Neural cell (in vitro differentiated cells): Measurements from ENCODE around the gene ERMN. TPM values are rescaled to one million over a fixed set of nuclear protein-coding genes. Genes with fewer than 3 reads are reported as not detected.

Source experiments
- H2AFZ ChIP-seq: fragments of 200-600, 300-800 bp; sonication (generic), shearing (Covaris generic); 2 replicates; pipeline ENCODE4 v1.6.0; 2014; ENCODE audit warnings: low read depth, mild to moderate bottlenecking, antibody characterized with exemption, low read length, moderate library complexity
- H3F3A ChIP-seq: fragments of 200-600 bp; shearing (Covaris generic); 2 replicates; pipeline ENCODE4 v1.6.1; 2016; ENCODE audit warnings: mild to moderate bottlenecking, moderate library complexity, mixed read lengths, antibody characterized with exemption, low read length; ENCODE audit not compliant: insufficient read depth, poor library complexity, severe bottlenecking
- H3K27ac ChIP-seq: fragments of 200-600, 300-800 bp; sonication (generic), shearing (Covaris generic); 2 replicates; pipeline ENCODE4 v1.5.1; 2014; ENCODE audit warnings: mild to moderate bottlenecking, low read length, moderate library complexity
- H3K27me3 ChIP-seq: fragments of 300-800, 200-600 bp; sonication (generic), shearing (Covaris generic); 2 replicates; pipeline ENCODE4 v1.6.0; 2014; ENCODE audit warnings: mild to moderate bottlenecking, low read depth, low read length, moderate library complexity; ENCODE audit not compliant: insufficient read depth
- H3K36me3 ChIP-seq: fragments of 300-800, 200-600 bp; sonication (generic), shearing (Covaris generic); 2 replicates; pipeline ENCODE4 v1.5.1; 2014; ENCODE audit warnings: mild to moderate bottlenecking, antibody characterized with exemption, low read length, moderate library complexity; ENCODE audit not compliant: insufficient read depth
- H3K4me2 ChIP-seq: fragments of 300-800, 200-600 bp; sonication (generic), shearing (Covaris generic); 2 replicates; pipeline ENCODE4 v1.6.0; 2014; ENCODE audit warnings: mild to moderate bottlenecking, low read length
- H3K4me3 ChIP-seq: fragments of 300-800, 200-600 bp; sonication (generic), shearing (Covaris generic); 2 replicates; pipeline ENCODE4 v1.5.1; 2014; ENCODE audit warnings: mild to moderate bottlenecking, low read length, moderate library complexity
- H3K79me2 ChIP-seq: fragments of 200-600 bp; shearing (Covaris generic); replicated peaks from 2 replicates; pipeline ENCODE4 v1.6.0; 2014; ENCODE audit warnings: mild to moderate bottlenecking, low read length, moderate library complexity; ENCODE audit not compliant: insufficient read depth
- H3K9ac ChIP-seq: fragments of 300-800, 200-600 bp; sonication (generic), shearing (Covaris generic); 2 replicates; pipeline ENCODE4 v1.6.1; 2016; ENCODE audit warnings: mild to moderate bottlenecking, low read length, mixed read lengths
- H3K9me2 ChIP-seq: fragments of 200-600 bp; shearing (Covaris generic); 2 replicates; pipeline ENCODE4 v1.6.1; 2016; ENCODE audit warnings: mild to moderate bottlenecking, low read length, mixed read lengths; ENCODE audit not compliant: insufficient read depth
- H3K9me3 ChIP-seq: fragments of 200-600, 300-800 bp; sonication (generic), shearing (Covaris generic); 2 replicates; pipeline ENCODE4 v1.6.1; 2016; ENCODE audit warnings: mild to moderate bottlenecking, mixed run types, low read length, moderate library complexity, mixed read lengths
- H4K20me1 ChIP-seq: fragments of 200-600 bp; shearing (Covaris generic); 2 replicates; pipeline ENCODE4 v1.6.1; 2016; ENCODE audit warnings: mild to moderate bottlenecking, mixed run types; ENCODE audit not compliant: insufficient read depth
- EP300 ChIP-seq: fragments of 450-650 bp; conservative IDR thresholded peaks from 2 replicates; pipeline ENCODE4 v1.6.1; 2014; ENCODE audit warnings: antibody characterized with exemption, mild to moderate bottlenecking, moderate library complexity; ENCODE audit not compliant: poor library complexity, severe bottlenecking
- EZH2 ChIP-seq: fragments of 200-600, 300-800 bp; shearing (Covaris generic), sonication (generic); IDR thresholded peaks from 2 replicates; pipeline ENCODE4 v1.6.1; 2014; ENCODE audit warnings: antibody characterized with exemption, low read length, borderline replicate concordance, mild to moderate bottlenecking; ENCODE audit not compliant: insufficient read depth, poor library complexity, severe bottlenecking
- MXI1 ChIP-seq: fragments of 450-650 bp; conservative IDR thresholded peaks from 2 replicates; pipeline ENCODE4 v1.6.1; 2014; ENCODE audit warnings: antibody characterized with exemption, mild to moderate bottlenecking; ENCODE audit not compliant: poor library complexity, severe bottlenecking
- POLR2AphosphoS5 ChIP-seq: IDR thresholded peaks from 2 replicates; pipeline ENCODE4 v1.6.1; 2012
- RAD21 ChIP-seq: fragments of 450-650 bp; conservative IDR thresholded peaks from 2 replicates; pipeline ENCODE4 v1.6.1; 2014; ENCODE audit warnings: antibody characterized with exemption, mild to moderate bottlenecking, moderate library complexity
- SMC3 ChIP-seq: fragments of 450-650 bp; conservative IDR thresholded peaks from 2 replicates; pipeline ENCODE4 v1.6.1; 2014; ENCODE audit warnings: antibody characterized with exemption, mild to moderate bottlenecking, moderate library complexity; ENCODE audit not compliant: poor library complexity
- TAF1 ChIP-seq: IDR thresholded peaks from 2 replicates; pipeline ENCODE4 v1.6.1; 2012; ENCODE audit warnings: low read depth
- polyA plus RNA-seq: library from polyadenylated mRNA; depleted of rRNA; stranded (reverse); fragments of >200 nt; gene quantifications from 2 replicates; pipeline ENCODE4 v1.2.3, GENCODE V29; 2014
- TF ChIP-seq, protein P1 (sequence below): IDR thresholded peaks from 2 replicates; pipeline ENCODE4 v1.6.1; 2012; ENCODE audit warnings: borderline replicate concordance
- TF ChIP-seq, protein P2 (sequence below): fragments of 450-650 bp; IDR thresholded peaks from 2 replicates; pipeline ENCODE4 v1.5.1; 2014; ENCODE audit warnings: antibody characterized with exemption, mild to moderate bottlenecking, moderate library complexity; ENCODE audit not compliant: poor library complexity, severe bottlenecking

Gene ERMN
- polyA plus RNA-seq, 1 donor from 2014 or later: not detected

DNA sequence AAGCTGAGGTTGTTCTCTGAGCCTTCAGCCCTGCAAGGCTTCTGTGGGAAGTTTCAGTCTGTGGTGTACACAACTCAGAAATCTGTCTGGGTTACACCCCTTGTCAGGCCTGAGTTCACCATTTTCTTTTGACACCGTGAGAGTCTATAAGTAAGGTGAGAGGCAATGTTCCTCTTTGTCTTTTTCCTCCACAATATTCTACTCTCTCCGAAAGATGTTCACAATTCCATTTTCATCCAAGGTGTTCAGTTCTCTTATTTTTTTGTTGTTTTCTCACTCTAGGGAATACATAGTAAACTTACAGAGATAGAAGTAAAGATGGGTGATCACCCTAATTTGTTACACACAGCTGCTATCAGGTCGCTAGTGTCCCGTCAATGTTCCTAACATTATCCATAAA is 3.2 kb downstream of the ERMN start:
- Histone ChIP-seq H3F3A (no peaks in the 10 kb centered on the region), H3K9ac (no peak overlapping the region), H2AFZ (no peak overlapping the region), H4K20me1 (no peaks in the 10 kb centered on the region), H3K36me3 (no peaks in the 10 kb centered on the region), H3K4me2 (no peak overlapping the region), H3K9me2 (no peaks in the 10 kb centered on the region), H3K9me3 (no peaks in the 10 kb centered on the region), H3K79me2 (no peaks in the 10 kb centered on the region), H3K27ac (no peak overlapping the region), H3K27me3 (no peaks in the 10 kb centered on the region), H3K4me3 (no peak overlapping the region)
- TF ChIP-seq, protein P1, sequence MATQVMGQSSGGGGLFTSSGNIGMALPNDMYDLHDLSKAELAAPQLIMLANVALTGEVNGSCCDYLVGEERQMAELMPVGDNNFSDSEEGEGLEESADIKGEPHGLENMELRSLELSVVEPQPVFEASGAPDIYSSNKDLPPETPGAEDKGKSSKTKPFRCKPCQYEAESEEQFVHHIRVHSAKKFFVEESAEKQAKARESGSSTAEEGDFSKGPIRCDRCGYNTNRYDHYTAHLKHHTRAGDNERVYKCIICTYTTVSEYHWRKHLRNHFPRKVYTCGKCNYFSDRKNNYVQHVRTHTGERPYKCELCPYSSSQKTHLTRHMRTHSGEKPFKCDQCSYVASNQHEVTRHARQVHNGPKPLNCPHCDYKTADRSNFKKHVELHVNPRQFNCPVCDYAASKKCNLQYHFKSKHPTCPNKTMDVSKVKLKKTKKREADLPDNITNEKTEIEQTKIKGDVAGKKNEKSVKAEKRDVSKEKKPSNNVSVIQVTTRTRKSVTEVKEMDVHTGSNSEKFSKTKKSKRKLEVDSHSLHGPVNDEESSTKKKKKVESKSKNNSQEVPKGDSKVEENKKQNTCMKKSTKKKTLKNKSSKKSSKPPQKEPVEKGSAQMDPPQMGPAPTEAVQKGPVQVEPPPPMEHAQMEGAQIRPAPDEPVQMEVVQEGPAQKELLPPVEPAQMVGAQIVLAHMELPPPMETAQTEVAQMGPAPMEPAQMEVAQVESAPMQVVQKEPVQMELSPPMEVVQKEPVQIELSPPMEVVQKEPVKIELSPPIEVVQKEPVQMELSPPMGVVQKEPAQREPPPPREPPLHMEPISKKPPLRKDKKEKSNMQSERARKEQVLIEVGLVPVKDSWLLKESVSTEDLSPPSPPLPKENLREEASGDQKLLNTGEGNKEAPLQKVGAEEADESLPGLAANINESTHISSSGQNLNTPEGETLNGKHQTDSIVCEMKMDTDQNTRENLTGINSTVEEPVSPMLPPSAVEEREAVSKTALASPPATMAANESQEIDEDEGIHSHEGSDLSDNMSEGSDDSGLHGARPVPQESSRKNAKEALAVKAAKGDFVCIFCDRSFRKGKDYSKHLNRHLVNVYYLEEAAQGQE: no peak
- TF ChIP-seq TAF1 (no peak), RAD21 (no peak), POLR2AphosphoS5 (no peak), EZH2 (no peak), SMC3 (no peak), MXI1 (no peak), EP300 (no peak)
- TF ChIP-seq, protein P2, sequence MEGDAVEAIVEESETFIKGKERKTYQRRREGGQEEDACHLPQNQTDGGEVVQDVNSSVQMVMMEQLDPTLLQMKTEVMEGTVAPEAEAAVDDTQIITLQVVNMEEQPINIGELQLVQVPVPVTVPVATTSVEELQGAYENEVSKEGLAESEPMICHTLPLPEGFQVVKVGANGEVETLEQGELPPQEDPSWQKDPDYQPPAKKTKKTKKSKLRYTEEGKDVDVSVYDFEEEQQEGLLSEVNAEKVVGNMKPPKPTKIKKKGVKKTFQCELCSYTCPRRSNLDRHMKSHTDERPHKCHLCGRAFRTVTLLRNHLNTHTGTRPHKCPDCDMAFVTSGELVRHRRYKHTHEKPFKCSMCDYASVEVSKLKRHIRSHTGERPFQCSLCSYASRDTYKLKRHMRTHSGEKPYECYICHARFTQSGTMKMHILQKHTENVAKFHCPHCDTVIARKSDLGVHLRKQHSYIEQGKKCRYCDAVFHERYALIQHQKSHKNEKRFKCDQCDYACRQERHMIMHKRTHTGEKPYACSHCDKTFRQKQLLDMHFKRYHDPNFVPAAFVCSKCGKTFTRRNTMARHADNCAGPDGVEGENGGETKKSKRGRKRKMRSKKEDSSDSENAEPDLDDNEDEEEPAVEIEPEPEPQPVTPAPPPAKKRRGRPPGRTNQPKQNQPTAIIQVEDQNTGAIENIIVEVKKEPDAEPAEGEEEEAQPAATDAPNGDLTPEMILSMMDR: no peak

DNA sequence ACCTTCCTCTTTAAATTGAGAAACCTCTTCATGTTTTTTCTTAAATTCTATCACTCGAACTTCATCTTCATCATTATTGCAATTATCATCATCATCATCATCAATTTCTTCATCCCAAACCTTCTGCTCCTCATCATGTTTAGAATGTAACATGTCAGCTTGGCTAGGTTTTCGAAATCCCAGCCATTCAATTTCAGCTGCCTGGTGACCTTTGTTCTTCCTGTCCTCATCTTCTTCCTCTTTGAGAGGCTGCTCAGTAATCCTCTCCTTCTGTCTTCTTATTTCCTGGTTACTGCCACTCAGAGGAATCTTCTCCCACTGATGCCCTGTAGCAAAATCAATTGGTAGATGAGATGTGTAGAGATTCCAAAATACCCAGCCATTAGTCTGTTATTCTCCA is 4.2 kb downstream of the ERMN start:
- H3K36me3 ChIP-seq: no peaks in the 10 kb centered on the region
- no peaks in the 10 kb centered on the region for H3K27me3 ChIP-seq
- no peak overlapping the region for H3K4me3 ChIP-seq
- no peaks in the 10 kb centered on the region for H3K9me3 ChIP-seq
- no peak for TF ChIP-seq MXI1
- no peak for TF ChIP-seq EZH2
- TF ChIP-seq EP300: no peak
- TF ChIP-seq TAF1: no peak
- TF ChIP-seq, protein P1: no peak
- TF ChIP-seq POLR2AphosphoS5: no peak
- TF ChIP-seq, protein P2: no peak
- TF ChIP-seq SMC3: no peak
- TF ChIP-seq RAD21: no peak
- H3K79me2 ChIP-seq: no peaks in the 10 kb centered on the region
- H3K9me2 ChIP-seq: no peaks in the 10 kb centered on the region
- no peak overlapping the region for H3K4me2 ChIP-seq
- H3K27ac ChIP-seq: no peak overlapping the region
- no peaks in the 10 kb centered on the region for H3F3A ChIP-seq
- no peak overlapping the region for H3K9ac ChIP-seq
- no peak overlapping the region for H2AFZ ChIP-seq
- no peaks in the 10 kb centered on the region for H4K20me1 ChIP-seq
